GM18867 (cell line): Measurements from ENCODE around the gene COL13A1.

Experiments
- ATAC-seq: cut with Tn5 transposase; IDR thresholded peaks from one replicate; pipeline ENCODE4 v1.9.1; 2021; ENCODE audit warnings: mild to moderate bottlenecking, moderate library complexity; ENCODE audit not compliant: unreplicated experiment

COL13A1 gene

DNA sequence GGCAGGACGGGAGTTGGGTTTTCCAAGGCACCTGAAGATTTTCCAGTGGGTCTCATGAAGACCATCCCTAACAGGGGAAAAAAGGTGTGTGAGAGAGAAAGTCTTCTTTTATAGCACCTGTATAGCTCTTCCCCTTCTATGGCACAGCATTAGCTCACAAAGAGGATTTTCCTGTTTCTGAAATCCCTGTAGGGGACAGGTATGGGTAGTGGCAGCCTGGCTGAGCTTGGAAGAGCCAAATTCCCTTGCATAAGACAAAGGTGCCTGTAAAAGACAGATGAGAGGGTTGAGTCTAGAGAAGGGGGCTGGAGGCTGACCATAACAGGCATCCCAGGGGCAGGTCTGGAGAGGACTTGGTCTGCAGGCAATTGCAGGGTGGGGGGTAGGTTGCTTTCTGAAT, 63.7 kb downstream of the COL13A1 start:
- no peak for ATAC-seq

DNA sequence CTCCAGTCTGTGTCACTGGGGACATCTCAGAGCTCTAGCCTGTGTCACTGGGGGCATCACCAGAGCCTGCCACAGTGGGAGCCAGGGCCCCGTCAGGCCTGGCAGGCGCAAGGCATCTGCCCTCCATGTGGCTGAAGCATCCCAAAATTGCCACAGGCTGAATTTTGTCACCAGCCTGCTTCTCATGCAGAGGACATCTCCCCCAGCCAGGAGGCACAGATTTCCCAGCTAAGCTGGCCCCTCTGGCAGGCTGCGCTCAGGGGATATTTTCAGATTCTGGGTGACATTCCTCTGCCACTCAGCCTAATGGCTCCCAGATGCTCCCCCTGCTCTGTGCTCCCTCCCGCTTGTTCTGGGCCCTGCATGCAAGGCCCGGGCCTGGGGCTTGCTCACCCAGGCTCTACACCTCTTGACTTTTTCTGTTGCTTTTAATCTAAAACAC, 64.6 kb downstream of the COL13A1 start:
- ATAC-seq, result no peak

DNA sequence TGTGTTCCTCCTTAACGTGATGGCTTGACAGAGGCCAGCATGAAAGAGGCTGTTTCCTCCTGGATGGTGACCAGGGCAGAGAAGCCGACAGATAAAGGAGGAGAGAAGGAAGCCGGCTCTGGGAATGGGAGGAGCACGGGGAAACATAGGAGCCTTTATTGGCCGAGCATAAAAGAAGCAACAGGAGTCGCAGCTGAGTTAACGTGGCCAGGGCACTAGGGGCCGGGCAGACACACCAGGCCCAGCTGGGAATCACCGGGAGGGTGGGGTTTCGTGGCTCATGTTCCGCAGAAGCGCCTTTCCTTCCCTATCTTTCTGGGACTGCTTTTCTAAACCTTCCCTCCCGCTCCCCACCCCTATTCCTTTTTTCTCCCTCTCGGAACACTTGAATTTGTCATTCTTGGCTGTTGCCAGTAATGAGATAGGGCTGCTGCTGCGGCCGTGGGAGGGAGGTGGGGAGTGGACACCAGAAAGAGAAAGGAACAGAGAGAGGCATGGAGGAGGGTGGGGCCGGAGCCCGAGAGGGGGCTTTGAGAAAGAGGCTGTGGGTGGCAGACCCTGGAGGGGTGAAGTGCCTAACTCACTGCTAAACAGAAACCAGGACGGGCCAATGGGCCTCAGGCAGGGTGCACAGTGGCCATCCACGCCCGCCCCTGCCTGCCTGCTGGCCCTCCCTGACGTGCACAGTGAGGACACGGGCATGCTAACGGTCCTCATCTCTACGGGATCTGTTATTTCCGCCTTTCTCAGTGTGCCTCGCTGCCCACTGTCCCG, 65.2 kb downstream of the COL13A1 start:
- no peak for ATAC-seq

DNA sequence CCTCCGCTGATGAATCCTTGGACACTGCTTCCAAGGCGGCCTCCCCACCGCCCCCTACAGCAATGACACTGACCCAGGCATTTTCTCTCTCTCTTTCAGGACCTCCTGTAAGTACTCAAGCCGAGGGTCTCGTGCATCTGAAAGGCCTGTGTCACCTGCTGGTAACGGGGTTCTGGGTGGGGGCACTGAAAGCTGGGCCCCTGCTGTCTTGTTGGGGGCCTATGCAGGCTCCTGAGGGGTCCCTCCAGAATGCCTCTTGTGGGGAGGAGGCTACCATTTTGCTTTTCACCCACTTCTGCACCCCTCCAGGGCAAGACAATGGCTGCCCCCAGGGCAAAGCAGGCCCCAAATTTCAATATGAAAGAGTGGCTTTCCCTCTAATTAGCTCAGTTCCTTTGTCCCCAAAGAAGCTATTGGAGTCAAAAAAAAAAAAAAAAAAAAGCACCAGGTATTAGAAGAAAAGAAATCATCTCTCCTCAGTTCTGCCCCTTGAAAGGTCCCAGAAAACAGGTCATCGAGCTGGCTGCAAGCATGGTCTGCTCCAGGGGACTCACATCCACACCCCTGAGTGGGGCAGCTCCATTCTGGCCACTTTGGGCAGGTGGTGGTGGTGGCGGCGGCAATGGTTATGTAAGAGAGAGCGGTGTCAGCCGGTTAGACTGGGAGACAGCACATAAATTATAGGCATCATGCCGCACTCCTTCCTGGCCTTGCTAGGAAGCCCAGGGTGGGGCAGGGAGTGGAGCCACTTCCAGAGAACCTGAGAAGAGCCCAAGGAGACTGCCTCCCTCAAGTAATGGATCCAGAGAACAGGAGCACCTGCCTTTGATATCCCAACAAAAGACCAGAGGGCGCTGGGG, 66.2 kb downstream of the COL13A1 start:
- no peak for ATAC-seq

DNA sequence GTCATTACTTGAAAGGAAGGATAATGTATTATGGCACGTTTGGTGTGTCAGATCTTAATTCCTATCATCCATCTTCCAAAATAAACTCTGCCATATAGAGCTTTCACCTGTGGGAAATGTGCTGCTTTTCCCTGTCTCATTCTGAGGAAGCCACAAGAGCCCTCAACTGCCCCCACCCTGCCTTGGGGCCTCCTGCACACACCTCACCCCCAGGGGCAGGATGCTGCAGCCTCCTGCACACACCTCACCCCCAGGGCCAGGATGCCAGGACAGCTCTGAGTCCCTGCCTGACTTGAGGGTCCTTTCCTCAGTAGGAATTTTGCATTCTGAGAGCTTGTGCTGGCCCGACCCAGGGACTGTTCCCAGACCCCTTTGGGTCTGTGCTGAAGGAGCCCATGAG, 67.1 kb downstream of the COL13A1 start:
- ATAC-seq, result no peak

DNA sequence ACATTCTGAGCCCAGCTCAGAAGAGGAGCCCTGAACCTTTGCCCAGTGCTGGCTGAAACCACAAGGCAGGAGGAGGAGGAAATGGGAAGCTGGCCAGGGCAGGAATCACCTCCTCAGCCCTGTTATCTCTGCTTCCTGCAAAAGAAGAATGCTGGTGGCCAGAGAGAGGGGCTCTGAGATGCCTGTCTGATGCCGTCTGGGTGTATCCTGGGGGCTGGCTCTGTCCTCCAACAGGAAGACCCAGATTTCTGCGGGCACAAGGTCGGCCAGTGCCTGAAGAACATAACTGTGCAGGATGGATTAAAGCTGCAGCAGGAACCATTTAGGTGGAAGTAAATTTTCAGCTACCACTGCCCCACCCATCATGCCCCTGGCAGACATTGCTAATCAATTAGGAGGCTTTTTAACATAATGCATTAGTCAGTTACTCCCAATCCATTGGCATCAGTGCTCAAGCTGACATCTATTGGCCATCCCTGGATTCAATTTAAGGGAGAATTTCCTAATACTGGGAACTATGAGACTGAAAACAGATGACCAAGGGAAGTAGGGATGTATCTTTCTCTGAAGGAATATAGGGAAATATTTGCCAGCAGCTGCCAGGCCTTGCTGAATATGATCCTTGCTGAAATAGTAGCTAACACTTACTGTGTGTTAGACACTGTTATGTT, 67.7 kb downstream of the COL13A1 start:
- ATAC-seq, result no peak

DNA sequence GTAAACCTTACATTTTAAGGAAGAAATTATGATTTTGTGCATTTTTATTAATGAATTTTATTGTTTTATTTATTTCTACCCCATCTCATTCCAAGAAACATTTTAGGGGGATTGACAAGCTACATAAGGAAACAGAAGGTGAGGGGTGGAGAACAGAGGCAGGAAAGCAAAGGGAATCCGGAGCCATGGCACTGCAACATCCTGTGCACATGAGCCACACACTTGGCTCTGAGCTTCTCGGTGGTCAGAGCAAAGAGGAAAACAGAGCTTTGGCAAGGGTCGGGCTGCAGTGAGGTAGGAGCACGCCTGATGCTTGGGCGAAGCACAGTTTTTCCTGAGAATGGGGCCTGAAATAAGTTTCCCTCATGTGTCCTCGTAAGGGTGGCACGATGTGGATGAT, 68.9 kb downstream of the COL13A1 start:
- ATAC-seq, result no peak

DNA sequence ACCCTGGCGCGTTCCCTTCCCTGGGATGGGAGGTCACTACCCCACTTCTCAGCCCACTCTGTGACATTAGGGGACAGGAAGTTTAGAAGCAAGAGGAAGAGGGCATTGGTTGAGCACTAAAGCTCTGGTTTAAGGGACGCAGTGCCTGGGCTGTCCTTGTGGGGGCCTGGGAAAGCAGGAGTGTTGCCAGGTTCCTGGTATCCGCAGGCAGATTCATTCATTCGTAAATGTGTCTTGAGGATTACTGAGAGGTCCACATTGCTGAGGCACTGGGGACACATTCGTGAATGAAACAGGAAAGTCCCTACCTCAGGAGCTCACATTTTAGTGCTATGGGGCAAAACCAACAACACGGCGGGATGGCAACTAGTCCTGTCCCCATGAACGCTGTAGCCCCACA, 69.4 kb downstream of the COL13A1 start:
- ATAC-seq, result no peak

DNA sequence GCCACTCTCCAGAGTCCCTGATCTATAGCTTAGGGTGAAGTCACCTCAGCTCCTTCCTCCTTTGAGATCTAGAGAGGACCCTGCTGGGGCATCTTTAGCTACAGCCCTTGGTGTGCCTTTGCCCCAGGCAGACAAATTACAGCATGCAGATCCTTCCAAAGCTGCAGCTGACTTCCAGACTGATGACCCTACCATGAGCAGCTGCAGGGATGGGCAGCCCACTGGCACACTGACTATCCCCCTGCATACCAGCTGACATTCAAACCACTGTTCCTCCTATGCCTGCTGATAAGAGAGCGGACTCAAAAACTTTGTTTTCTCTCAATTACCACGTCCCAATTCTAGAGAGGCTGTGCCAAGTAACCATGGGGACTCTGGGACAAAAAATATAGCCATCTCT, 70.6 kb downstream of the COL13A1 start:
- no peak for ATAC-seq

DNA sequence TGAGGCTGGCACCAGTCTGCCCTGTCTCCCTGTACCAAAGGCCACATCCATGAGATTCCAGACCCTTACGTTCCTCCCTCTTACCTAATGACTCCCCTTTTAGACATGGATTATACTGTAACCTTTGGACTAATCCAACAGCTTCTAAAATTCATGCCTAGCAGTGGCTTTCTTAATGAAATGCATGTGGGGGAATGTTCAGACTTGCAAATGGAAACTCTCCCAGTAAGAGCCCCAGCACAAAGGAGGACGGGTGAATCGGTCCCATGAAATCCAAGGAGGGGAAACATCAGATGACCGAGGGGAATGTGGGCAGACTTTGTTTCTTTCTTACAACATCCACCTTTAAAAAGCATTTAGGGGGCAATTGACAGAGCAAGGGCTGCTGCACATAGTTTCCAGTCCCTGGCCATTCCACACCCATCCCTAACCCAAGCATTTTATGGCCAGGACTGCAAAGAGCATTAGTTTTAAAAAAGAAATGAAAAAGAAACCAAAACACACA, 71.5 kb downstream of the COL13A1 start:
- no peak for ATAC-seq

DNA sequence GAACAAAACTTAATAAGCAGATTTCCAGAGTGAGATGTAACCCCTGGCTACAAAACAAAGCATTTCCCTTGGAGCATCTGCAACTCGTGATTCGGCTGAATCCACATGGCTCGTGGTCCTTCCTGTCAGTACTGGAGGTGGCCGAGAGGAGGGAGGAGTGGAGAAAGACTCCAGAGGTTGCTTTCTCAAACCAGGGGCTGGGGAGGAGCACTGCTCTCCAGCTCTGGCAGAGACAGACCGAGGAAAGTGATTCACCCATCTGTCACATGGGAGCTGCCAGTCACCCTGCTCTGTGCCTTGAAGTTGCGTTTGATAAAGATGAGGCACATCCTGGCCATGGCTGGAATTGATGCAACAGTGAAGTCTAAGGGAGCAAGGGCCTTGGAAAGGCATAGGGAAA, 72.7 kb downstream of the COL13A1 start:
- no peak for ATAC-seq

DNA sequence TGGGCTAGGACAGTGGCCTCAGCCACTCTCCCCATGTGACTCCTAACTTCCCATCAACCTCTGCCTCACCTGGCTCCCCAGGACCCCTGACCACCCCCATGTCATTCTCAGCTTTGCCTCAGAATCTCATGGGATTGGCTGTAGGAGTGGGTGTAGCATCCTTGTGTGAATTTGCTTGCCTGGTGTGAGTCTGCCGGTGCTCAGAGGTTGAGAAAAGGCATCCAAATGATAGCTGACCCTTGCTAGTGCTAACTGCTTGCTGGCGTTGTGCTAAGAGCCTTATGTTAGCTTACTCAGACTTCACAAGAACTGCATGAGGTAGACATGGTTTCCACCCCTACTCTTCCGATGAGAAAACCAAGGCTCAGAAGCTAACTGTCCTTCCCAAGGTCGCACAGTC, 74.2 kb downstream of the COL13A1 start:
- ATAC-seq, result no peak

DNA sequence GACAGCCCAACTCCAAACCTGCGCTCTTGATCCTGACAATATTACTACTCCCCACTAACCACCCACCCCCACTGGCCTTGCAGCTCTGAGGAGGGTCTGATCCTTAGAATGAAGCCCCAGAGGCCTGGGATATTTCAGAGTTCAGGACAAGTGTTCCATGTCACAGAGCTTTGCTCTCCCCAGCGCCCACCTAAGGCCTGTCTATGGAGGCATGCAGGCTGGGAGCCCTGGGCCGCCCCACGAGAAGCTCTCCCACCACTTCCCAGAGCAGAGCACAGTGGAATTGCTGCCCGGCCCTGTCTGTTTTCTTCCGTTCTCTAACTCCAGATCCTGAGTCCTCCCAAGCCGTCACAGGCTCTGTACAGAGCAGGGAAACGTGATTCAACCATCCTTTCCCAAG, 74.6 kb downstream of the COL13A1 start:
- ATAC-seq, result no peak

DNA sequence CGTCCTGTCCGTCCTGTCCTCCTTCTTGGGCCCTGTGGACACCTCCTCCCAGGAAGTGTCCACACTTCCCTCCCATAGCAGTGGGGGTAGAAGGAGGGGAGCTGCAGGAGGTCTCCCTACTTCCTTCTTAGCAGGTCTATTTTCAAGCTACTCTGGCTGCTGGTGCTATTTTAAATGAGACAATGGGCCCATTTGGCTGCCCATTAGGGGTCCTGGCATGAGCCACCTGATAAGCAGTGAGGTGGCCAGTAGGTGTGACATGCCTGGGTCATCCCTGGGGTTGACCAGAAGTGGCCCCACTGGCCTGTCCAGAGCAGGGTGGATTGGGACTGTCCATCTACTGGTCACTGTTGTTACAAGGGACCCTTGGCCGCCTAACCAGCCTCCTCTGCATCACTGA, 75.2 kb downstream of the COL13A1 start:
- no peak for ATAC-seq

DNA sequence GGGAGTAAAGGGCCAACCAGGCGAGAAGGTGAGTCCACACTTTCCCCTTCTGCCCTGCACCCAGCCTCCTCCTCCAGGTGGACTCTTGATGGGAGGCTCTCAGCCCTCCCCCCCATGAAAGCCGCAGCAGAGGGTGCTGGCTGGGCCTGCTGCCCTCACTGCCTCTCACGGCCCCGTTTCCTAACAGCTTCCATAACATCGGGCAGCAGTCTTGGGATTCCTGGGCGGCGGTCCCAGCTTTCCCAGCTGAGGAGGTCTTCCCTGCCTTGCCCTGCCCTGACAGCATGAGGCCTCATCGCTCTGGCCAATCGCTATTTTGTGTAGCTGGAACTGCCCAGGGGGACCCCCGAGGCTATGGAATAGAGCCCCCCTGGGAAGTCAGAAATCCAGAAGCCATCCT, 76.3 kb downstream of the COL13A1 start:
- ATAC-seq, result no peak

DNA sequence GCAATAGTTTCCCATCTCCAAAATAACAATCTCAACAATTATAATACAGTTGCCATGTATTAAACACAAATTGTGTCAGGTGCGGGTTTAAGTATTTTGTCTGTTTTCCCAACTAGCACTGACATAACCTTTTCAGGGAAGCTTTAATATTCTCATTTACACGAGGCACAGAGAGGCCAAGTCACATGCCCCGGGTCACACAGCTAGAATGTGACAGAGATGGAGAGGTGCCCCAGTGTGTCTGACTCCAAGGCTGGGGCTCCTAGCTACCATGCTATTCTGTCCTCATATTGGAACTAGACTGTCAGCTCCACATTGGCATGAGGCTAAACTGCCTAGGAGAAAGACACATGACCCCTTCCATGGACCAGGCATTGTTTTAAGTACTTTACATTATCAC, 77.2 kb downstream of the COL13A1 start:
- ATAC-seq, result no peak

DNA sequence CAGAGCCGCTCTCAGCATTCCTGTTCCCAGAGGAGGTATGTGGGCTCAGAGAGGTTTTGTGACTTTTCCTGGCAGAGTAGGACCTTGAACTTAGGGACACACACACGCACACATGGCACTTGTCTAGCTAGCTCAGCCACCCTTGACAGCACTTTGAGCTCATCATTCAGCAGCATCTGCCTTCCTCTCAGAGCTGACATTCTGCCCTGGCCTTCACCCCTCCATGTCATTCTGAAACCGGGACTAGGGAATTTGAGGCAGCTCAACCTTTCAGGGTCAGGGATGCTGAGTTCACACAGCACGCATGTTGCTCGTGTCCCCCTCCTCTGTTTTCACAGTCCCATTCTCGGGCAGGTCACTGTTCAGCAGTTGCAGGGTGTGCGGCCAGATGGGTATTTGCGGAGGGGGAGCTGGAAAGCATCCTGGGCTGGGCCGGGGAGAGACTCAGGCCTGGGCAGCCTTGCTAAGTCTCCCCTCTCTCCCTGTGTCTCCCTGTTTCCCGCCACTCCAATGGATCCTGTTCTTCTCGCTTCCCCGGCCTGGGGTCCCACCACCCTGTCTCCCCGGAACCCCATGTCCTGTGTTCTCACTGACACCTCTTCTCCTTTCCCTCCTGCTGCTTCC, 78.0 kb downstream of the COL13A1 start:
- ATAC-seq, result no peak

DNA sequence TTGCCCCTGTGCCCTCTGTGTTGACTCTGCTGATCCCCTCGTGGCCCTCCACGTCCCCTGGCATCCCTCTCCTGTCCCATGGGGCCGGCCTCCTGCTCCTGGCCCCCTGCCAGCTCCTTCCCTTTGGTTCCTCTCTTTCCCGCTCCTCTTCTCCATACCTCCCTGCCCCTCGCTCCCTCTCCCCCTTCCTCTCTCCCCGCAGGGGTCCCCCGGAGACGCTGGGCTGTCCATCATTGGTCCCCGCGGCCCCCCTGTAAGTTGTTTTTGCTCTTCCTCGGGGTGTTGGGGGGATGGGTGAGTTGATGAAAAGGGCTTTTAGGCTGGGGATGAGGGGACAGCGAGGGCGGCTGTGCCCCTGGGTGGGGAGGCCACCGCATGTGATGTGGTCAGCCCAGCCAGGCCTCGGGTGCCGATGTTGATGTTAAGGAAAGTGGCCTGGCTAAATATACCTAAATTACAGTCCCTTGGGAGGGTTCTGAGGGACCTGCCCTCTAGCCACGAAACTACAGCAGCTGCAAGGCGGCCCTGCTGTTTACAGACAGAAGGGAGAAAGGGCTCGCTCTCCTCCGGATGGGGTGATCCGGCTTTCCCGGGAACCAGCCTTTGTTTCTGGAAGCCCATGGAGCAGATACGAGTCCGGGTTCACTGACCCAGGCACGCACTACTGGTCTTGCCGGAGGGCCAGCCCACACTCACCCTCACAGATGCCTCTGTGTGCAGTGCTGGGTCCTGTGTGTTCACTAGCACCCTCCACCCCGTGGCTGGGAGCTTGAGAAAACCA, 78.8 kb downstream of the COL13A1 start:
- ATAC-seq, result no peak

DNA sequence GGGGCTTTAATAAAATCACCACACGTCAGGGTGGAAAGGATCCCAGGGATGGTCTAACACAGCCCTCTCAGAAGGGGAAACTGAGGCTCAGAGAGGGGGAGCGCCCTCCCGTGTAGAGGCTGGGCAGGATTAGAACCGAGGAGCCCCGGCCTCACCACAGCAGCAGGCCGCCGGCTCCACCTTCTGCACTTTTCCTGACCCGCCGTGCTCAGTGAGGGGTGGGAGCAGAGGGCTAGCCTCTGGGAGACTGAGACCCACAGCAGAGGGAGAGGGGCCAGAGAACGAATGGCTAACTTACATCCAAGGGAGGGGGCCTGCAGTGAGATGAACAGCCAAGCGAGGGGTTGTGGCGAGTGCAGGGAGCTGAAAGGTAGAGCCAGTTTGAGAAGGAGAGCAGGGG, 79.5 kb downstream of the COL13A1 start:
- no peak for ATAC-seq

DNA sequence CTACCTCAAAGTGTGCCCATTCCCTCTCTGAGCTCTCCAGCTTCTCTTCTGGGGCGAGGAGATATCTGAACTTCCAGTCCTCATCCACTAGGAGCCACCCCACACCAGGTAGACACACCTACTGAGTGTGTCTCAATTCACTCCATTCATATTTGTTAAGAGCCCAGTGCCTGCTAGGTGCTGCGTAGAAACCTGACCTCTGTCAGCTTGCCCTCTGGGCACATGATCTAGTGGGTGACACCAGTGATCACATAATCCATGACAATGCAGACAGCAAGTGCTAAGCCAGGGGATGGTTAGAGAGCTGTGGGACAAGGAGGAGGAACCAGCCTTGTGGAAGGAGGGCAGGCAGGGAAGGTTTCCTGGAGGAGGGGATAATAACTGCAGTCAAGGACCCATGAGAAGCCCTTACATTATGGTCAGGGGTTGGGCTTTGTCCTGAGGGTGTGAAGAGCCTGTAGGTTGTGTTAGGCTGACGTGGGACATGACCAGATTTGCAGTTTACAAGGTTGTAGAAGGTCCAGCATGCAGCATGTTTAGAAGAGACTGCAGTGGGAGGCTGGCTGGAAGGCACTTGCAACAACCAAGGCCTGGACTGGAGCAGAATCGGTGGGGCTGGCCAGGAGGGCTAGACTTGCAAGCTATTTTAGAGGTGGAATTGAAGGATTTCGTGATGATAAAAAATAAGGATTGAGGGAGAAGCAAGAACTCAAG, 81.8 kb downstream of the COL13A1 start:
- ATAC-seq, result no peak
